Thyroid gland (tissue), 4 donors: ENCODE data around the gene TASL. TPM values are rescaled to one million over a fixed set of nuclear protein-coding genes. Genes with fewer than 3 reads are reported as not detected.

Experiments used
- DNase-seq, 2 donors: peaks; one replicate each; pipeline ENCODE4 v3.0.0-alpha.2; 2019
- H3K27ac ChIP-seq, 3 donors: fragments of 200-600 bp; sonication (generic); 1 replicate in 2 of 3; 2 replicates in 1 of 3; pipeline ENCODE4 v1.5.1; 2016 to 2019; ENCODE audit warnings: mild to moderate bottlenecking in 1 of 3, moderate library complexity in 1 of 3
- H3K27me3 ChIP-seq: fragments of 200-600 bp; sonication (generic); one replicate; pipeline ENCODE4 v1.5.1; 2019
- H3K36me3 ChIP-seq, 2 donors: fragments of 200-600 bp; sonication (generic); one replicate each; pipeline ENCODE4 v1.5.1; 2016 to 2019
- H3K4me1 ChIP-seq, 2 donors: fragments of 200-600 bp; sonication (generic); one replicate each; pipeline ENCODE4 v1.5.1; 2017 to 2019
- H3K4me3 ChIP-seq, 3 donors: fragments of 200-600 bp; sonication (generic); replicated peaks in 1 of 3; 1 replicate in 2 of 3; 2 replicates in 1 of 3; pipeline ENCODE4 v1.5.1; 2016; ENCODE audit warnings: mild to moderate bottlenecking in 1 of 3
- H3K9me3 ChIP-seq: fragments of 200-600 bp; sonication (generic); one replicate; pipeline ENCODE4 v1.5.1; 2017
- CTCF ChIP-seq, 6 experiments: fragments of 200-600 bp in 3 of 6; fragments of 450-650 bp in 3 of 6; sonication (generic) in 3 of 6; IDR thresholded peaks; one replicate each; pipeline ENCODE4 v1.5.1; 2016 to 2019; ENCODE audit warnings: antibody characterized with exemption in 6 of 6, mild to moderate bottlenecking in 2 of 6, inconsistent platforms in 1 of 6, moderate library complexity in 1 of 6
- POLR2A ChIP-seq, 2 donors: fragments of 450-650 bp; IDR thresholded peaks; one replicate each; pipeline ENCODE4 v1.6.1; 2017; ENCODE audit warnings: antibody characterized with exemption in 2 of 2, mild to moderate bottlenecking in 2 of 2, moderate library complexity in 1 of 2
- WGBS, 2 donors: methylation state at CpG; one replicate each; pipeline ENCODE4 v1.1.5; 2017; 5-methylcytosine and 5-hydroxymethylcytosine counted together
- intact Hi-C: fragments of 100-400 bp; cut with DNase I; formaldehyde crosslinking; loops from one replicate; pipeline ENCODE4 v1.15.1; 2023
- total RNA-seq, 4 donors: library from RNA; depleted of rRNA; stranded (reverse); fragments of >200 nt; gene quantifications; one replicate each; pipeline ENCODE4 v1.2.3, GENCODE V29; 2016

Gene TASL
- under 1 TPM; 0.22 to 0.81 (median 0.33) TPM for total RNA-seq

- H3K4me1 ChIP-seq, result no peaks in the 10 kb centered on the region
- WGBS, 2 donors, result 56 to 67% methylated on average over 10 of the region's 10 CpGs
Observed at GRCh38 chrX:30577362-30577991, at the start of gene TASL. TSS of gene TASL (minus strand) at chrX:30577766. CDS start at chrX:30560355, 17,411 bp downstream.

GRCh38 chrX:30626402-30626801 lies 48.8 kb upstream of the TASL start:
- no peak for TF ChIP-seq CTCF (IDR thresholded peaks at IDR 0.05)
- no peak for TF ChIP-seq POLR2A (IDR thresholded peaks at IDR 0.05)
- H3K27me3 ChIP-seq, result no peaks in the 10 kb centered on the region
- no peaks in the 10 kb centered on the region for H3K36me3 ChIP-seq
- WGBS, 2 donors, result 89 to 90% methylated on average over 2 of the region's 2 CpGs
- H3K4me3 ChIP-seq, result no peak overlapping the region
- no peak for DNase-seq
- intact Hi-C loops, result no loop called here
- no peaks in the 10 kb centered on the region for H3K9me3 ChIP-seq
- no peaks in the 10 kb centered on the region for H3K4me1 ChIP-seq
- H3K27ac ChIP-seq, result no peak overlapping the region

More at GRCh38 chrX:30577362-30577991, at the start of gene TASL:
- Histone ChIP-seq H3K36me3 (no peaks in the 10 kb centered on the region), H3K27me3 (no peaks in the 10 kb centered on the region), H3K9me3 (no peaks in the 10 kb centered on the region), H3K27ac (no peak within 1 kb of the TSS), H3K4me3 (no peak within 1 kb of the TSS)
- intact Hi-C loops, result no loop called here
- DNase-seq, result no peak
- no peak for TF ChIP-seq CTCF (IDR thresholded peaks at IDR 0.05)
- no peak for TF ChIP-seq POLR2A (IDR thresholded peaks at IDR 0.05)

- Histone ChIP-seq H3K4me3 (no peak overlapping the region), H3K36me3 (no peaks in the 10 kb centered on the region), H3K27ac (no peak overlapping the region), H3K9me3 (no peaks in the 10 kb centered on the region), H3K27me3 (no peaks in the 10 kb centered on the region), H3K4me1 (no peaks in the 10 kb centered on the region)
- no peak for DNase-seq
- intact Hi-C loops, result no loop called here
- no peak for TF ChIP-seq CTCF (IDR thresholded peaks at IDR 0.05)
- no peak for TF ChIP-seq POLR2A (IDR thresholded peaks at IDR 0.05)
- 95 to 97% methylated on average over 2 of the region's 2 CpGs for WGBS, 2 donors
Observed at GRCh38 chrX:30622361-30622760, 44.8 kb upstream of the TASL start.

GRCh38 chrX:30620980-30621618 lies 43.5 kb upstream of the TASL start:
- 67 to 71% methylated on average over 2 of the region's 2 CpGs for WGBS, 2 donors
- no peak for DNase-seq
- no peaks in the 10 kb centered on the region for H3K9me3 ChIP-seq
- H3K36me3 ChIP-seq, result no peaks in the 10 kb centered on the region
- H3K27ac ChIP-seq, result no peak overlapping the region
- intact Hi-C loops, result no loop called here
- TF ChIP-seq CTCF (IDR thresholded peaks at IDR 0.05) (no peak), POLR2A (IDR thresholded peaks at IDR 0.05) (no peak)
- no peak overlapping the region for H3K4me3 ChIP-seq
- no peaks in the 10 kb centered on the region for H3K27me3 ChIP-seq
- H3K4me1 ChIP-seq, result no peaks in the 10 kb centered on the region

GRCh38 chrX:30620125-30620524 lies 42.6 kb upstream of the TASL start:
- WGBS, 2 donors, result 92 to 97% methylated on average over 3 of the region's 3 CpGs
- H3K36me3 ChIP-seq, result no peaks in the 10 kb centered on the region
- H3K27me3 ChIP-seq, result no peaks in the 10 kb centered on the region
- H3K27ac ChIP-seq, result no peak overlapping the region
- intact Hi-C loops, result no loop called here
- H3K9me3 ChIP-seq, result no peaks in the 10 kb centered on the region
- H3K4me1 ChIP-seq, result no peaks in the 10 kb centered on the region
- H3K4me3 ChIP-seq, result no peak overlapping the region
- no peak for DNase-seq
- TF ChIP-seq CTCF (IDR thresholded peaks at IDR 0.05) (no peak), POLR2A (IDR thresholded peaks at IDR 0.05) (no peak)
